Activated CD4-positive, alpha-beta T cell treated with anti-CD3 and anti-CD28 coated beads, Interleukin-2, amount 10 ng/mL, durations not matched to agents 24 days and 14 days (primary cell): ENCODE results near the gene ZC3H8. TPM values are rescaled to one million over a fixed set of nuclear protein-coding genes. Genes with fewer than 3 reads are reported as not detected.

ENCODE experiments used
- total RNA-seq: library from RNA; stranded (reverse); gene quantifications from 2 replicates; pipeline ENCODE4 v1.2.3, GENCODE V29; 2022

Gene ZC3H8
- total RNA-seq, 1 donor from 2014 or later: 41.4 TPM

Other genes starting within 250 kb of the ZC3H8 start
- 13.9 and 15.8 TPM in 2 replicates for gene TMEM87B, start 199.8 kb downstream of the ZC3H8 start, total RNA-seq
- gene FBLN7, start 116.7 kb downstream of the ZC3H8 start, total RNA-seq: 26.8 and 28.7 TPM in 2 replicates
- gene ZC3H6, start 20.6 kb upstream of the ZC3H8 start, total RNA-seq: 4.9 and 6.2 TPM in 2 replicates
- gene RGPD8, start 178.6 kb upstream of the ZC3H8 start, total RNA-seq: 13.9 and 15.6 TPM in 2 replicates
- gene TTL, start 227.1 kb upstream of the ZC3H8 start, total RNA-seq: 44.6 and 48.5 TPM in 2 replicates